Muscle of back (tissue), 11 donors: ENCODE measurements around the gene ITM2C. TPM values are rescaled to one million over a fixed set of nuclear protein-coding genes. Genes with fewer than 3 reads are reported as not detected.

ENCODE experiments used
- DNase-seq, 3 donors: peaks; one replicate each; pipeline versions ENCODE4 v3.0.0 to v3.0.0-alpha.2; 2013
- polyA plus RNA-seq, 10 donors: library from polyadenylated mRNA; unstranded; fragments of 120-200 nt; gene quantifications; one replicate each; pipeline ENCODE4 v1.2.1, GENCODE V29; 2013; ENCODE audit not compliant: insufficient read length in 10 of 10

Gene ITM2C
- polyA plus RNA-seq, 10 donors, result 122 to 273 (median 169) TPM

DNA sequence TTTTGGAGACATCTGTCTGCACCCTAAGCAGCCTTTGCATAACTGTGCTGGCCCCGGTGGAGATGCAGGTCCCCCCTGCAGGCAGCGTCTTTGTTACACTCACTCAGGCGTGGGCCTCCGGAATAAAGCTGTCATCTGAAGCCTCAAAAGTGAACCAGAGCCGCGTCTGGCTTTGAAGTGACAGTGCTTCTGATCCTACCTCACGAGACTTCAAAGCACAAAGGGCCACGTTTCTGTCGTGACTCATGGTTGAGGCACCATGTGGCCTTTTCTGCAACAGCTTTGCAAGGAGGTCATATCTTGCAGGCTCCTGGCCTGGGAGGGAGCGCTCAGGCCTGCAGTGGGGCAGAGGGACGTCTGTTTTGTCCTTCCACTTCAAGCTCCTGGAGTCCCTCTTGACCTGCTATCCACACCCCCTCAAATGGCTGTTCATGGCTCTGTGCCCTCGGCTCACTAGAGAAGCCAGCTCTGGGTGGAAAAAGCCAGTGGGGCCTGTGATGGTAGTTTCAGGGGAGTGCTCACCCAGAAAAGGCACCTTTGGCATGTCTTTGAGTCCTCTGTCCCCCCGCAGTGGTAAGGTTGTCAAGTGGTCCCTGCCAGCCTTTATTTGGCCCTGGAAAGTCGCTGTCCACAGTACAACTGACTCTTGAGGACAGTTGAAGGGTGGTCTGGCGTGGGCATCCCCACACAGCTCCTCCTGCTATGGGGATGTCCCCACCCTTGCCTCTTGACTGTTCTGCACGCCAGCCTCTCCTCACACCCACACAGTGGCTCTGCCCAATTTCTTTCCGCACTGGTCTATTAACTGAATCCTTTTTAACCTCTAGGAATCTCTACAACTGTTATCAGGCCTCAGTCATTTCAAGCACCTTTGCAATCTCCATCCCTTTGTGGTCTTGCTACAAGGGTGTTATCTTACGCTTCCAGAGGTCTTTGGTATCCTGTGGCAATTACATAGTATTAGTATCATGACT, 41.0 kb downstream of the ITM2C start:
- no peak for DNase-seq

DNA sequence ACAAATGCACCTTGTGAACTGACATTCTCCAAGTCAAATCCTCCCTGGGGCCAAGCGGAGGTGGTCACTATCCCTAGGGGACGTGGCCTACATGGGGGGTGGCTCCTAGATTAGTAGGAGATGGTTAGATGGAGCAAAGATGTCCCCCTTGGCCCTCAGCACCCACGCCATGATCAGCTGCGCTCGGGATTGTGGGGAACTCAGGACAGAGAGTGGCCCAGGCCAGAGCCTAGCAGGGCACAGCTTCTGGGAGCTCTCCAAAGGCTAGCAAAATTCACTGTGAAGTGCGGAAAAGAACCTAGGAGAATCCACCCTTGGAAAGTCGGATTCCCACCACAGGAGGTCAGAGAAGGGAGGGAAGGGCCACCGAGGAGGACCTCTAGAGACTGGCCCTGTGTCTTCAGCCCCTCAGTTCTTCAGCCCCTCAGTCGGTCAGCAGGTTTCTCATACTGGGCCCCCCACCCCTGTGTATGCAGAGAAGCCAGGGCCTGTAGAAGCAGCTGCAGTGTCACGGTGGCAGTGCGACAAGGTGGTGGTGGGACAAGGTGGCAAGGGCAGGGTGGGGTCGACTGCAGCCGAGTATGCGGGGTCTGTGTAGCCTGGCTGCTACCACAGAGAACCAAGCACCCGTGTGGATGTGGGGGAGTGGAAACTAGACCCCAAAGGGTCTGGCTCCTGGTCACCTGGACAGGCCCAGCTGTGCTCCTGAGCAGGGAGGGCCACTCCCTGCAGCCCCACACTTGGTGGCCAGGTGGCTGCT, 41.9 kb downstream of the ITM2C start:
- DNase-seq, result no peak

DNA sequence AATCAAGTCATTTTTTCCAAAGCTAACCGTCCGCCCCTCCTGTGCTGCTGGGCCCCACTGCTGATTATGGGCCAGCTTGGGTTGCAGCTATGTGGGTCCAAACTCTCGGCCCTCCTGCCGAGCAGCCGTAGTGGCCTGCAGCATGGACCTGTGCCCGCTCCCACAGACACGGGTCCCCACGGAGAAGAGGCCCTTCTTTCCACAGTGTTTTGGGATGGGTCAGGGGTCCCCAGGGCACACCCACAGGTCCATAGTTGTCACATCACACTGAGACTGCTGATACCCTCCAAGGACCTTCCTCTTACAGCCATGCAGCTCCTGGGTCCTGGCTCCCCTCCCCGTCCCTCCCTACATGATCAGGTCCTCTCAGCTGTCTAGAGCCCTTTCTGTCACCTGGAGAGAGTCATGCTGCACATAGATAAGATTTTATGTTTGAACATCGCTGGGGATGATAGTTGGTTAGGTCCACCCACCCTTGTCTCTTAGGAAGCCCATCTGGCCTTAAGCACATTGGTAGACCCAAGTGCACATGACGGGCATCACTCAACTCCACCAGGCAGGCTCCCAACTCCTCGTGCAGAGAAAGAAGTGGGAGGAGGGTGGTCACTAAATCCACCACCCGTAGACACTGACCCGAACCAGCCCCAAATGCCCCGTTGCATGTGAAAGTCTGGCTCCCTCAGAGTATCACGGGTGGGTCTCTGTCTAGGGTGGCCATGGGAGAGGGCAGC, 42.8 kb downstream of the ITM2C start:
- no peak for DNase-seq

DNA sequence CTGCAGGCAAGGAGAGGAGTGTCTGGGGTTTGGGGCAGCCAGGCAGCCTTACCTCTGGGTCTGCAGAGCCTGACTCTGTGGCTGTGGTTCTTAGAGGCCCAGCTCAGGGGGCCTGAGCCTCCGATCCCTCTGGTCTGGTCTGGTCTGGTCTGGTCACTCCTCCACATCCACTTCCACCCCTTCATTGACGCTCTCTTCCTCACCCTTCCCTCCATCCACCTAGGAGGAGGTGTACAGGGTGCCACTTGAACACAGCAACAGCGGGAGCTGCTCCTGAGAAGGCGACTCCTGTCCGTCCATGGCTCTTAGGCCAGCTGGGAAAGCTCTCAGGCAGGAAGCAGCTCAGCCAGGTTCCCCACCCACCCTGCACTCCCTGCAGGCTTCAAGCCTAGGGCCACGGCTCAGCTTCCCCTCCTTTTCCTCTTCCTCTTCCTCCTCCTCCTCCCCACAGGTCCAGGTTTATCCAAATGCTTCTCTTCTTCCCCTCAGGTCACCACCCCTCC, 43.4 kb downstream of the ITM2C start:
- DNase-seq, result no peak

DNA sequence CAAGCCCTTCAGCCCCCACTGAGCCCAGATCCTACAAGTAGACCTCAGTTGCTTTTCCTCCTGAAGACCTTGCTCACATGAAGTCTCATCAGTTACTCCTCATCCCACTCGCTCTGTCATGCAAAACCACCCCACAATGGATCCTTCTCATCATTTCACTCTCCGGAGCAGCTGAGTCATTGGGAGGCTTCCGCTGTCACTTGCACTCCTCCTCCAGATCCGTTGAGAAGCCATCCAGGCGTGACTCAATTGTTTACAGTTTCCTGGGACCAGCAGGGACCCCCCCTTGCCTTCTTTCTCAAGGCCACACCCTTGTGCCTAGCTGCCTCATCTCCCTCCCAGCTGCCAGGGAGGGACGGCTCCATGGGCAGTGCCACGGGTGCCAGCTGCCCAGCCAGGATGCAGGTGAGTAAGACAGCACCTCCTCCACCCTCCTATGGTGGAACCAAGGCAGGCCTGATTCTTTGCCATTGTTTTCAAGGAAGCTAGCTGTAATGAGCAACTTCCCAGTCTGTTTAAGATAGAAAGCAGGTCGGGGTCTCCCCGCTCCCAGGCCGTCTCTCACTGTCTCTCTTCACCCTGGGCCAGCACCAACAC, 44.0 kb downstream of the ITM2C start:
- DNase-seq, result peak in 1 of 3 donors; percentile 25

DNA sequence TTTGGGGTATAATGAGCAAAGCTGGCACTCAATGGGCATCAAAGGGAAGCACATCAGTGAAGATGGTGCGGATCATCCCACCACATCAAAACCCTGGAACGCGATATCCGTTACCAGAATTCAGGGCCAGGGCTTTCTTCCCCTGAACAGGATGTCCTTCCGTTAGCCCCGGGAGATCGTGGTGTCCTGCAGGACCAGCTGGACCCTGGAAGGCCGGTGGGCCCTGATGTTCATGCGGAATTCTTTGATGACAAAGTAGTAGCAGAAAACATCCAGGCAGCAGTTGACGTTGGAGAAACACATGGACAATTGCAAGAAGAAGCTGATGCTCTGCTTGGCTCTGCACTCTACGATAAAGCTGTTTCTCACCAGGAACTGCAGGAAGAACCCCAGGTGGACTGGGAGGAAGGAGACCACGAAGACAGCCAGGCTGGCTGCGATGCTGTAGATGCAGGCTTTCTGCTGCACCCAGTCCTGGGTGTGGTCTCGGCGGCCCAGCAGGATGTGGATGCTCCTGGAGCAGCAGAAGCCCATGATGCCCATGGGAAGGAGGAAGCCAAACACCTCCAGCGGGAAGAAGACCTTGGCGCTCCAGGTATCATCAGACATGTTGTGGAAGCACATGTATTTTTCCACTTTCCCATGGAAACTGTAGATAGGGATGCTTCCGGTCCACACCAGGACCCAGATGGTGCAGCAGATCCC, 45.3 kb downstream of the ITM2C start:
- DNase-seq, result no peak

DNA sequence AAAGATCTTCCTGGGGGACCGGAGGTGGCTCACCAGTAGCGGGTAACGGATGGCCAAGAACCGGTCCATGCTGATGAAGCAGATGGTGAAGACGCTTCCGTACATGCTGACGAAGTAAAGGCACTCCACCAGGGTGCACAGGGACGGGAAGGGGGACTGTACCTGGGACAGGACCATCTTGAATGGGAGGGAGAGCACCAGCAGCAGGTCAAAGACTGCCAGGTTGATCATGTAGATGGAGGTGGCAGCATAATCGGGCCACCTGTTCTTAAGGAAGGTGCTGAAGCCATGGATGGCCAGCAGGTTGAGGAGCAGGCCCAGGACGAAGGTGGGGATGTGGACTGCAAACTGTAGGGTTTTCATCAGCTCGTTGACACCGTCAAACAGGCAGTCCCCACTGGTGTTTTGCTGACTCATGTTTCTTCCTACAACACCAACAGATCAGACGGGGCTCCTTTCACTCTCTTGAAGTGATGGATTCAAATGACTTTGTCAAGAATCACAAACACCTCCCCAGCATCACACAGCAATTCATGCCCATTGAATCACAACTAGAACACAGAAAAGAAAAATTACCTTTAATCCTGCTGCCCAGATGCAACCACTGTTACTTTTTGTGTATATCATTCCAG, 45.9 kb downstream of the ITM2C start:
- no peak for DNase-seq

DNA sequence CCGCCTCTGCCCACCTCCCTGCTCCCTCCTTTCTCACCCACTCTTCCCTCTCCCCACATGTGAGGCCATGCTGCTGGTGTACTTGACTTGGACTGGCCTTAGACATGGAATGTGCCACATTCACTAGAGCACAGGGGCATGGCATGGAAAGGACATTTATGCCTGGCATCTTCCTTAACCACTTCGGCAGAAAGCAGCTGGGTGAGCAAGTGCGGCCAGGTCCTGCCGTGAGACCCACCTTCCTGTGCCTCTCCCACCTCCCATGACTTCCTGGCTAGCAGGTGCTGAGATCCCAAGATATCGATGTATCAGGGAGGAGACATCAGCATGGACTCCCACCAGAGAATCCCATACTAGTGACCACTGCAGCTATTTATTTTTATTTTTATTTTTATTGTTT, 47.3 kb downstream of the ITM2C start:
- DNase-seq, result no peak

DNA sequence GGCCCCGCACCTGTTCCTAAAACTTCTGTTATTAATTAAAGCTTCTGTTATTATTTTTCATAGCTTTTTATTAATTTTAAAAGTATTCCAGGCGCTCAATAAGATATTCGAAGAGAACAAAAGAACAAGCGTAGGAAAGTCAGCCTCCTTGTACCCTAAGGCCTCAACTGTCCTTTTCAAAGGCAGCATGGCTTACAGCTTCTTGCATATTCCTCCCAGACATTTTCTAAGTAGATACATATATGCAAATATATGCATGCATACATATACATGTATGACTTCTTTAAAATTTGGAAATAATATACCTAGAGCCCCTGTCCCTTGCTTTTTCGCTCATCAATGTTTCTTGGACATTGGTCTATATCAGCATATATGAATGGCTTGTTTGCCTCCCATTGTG, 48.0 kb downstream of the ITM2C start:
- no peak for DNase-seq

DNA sequence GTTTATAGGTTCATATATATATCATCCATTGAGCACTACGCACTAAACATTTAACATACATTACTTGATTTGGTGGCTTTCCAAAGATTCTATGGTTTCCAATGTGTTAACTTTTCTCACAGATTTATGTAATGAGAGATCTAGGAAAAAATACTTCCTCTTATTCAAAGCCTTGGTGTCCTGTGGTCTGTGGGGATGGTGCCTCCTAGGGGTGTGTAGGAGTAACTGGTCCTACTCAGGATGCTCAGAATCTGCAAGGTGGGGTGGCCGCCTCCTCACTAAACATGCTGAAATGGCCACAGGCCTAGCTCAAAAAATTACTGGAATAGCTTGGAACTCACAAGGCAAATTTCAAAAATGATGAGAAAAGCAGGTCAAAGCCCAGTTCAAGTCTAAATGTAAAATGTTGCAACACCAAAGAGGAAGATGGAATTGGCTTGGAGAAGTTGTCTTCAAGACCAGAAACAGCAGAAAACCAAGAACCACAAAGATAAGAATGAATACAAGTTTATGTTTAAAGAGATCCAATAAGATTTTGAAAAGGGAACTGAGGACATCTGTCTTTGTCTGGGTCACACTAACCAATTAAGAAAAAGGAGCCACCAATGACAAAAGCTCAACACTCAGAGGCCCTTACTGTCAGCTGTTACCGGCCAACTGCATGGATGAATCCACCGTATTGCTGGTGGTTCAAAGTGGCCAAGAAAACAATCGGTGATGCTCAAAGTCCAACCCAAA, 48.8 kb downstream of the ITM2C start:
- peak; percentile 13 to 45 (median 26) for DNase-seq

DNA sequence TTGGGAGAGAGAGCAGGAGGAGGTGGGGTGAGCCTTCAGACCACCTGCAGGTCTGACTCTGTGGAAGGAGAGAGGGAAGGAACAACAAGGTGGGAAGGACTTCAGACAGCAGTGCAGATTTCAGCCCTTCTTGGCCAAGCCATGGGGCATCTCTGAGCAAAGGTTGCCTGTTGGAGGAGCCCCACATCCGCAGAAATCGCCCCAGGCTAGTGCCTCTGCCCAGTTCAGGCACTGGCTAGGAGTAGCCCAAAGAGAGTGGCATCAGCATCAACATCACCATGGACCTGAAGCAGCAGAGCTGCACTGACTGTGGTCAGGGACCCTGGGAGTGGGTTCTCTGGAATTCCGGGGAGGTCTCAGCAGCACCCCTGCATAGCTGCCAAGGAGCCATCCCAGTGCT, 50.1 kb downstream of the ITM2C start:
- no peak for DNase-seq

DNA sequence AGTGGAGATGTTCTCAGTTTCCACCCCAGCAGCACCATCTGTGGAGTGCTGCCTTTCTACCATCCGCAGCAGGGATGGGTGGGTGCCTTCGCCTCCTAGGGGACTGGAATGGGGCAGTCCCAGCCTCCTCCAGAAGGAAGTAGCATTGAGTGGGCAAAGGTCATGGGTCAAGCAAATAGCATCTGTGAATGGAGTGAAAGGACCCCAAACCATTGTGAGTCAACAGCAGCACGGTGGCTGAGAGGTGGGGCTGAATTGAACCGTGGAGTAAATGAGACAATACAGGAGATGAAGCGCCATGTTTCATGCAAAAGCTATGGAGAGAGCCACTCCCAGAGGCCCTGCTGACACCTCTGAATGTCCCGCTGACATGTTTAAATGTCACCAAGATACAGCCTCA, 50.6 kb downstream of the ITM2C start:
- DNase-seq, result no peak

DNA sequence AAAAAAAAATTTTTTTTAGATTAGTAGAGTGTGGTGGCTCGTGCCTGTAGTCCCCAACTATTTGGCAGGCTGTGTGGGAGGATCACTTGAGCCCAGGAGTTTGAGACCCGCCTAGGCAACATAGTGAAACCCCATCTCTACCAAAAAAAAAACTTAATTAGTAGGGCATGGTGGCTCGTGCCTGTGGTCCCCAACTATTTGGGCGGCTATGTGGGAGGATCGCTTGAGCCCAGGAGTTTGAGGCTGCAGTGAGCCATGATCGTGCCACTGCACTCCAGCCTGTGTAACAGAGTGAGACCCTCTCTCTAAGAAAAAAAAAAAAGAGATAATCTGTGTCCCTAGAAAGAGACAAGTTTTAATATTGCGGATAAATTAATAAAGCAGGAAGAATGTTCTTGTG, 51.5 kb downstream of the ITM2C start:
- DNase-seq, result no peak

DNA sequence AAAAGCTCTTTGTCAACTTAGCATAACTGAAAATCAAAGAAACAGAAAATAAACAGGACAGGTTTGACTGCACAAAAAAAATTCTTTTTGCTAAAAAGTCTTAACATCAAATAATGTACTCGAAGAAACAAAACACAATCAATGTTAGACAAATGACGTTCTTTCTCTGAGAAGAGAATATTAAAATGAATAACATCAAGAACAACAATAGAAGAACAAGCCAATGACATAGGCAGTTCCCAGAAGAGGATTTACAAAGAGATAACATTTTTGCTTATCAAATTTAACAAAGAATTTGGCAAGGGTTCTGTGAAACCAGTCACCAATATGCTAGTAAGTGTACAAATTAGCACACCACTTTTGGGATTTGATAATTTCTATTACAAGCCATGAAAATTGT, 54.5 kb downstream of the ITM2C start:
- no peak for DNase-seq

DNA sequence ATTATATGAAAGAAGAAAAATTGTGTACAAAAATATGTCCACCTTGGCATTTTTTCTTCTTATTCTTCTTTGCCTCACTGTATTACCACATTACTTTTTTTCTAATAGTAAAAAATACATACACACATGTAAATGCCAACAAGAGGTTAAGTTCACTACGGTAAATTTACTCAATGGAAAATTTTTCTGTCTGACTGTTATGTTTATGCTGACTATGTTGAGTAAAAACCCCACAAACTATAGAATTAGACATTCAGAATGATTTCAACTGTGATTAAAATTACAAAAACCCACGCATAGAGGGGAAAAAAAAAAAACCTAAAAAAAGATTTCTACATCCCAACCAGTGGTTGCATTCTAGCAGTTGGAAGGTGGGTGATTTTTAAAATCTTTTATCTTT, 54.9 kb downstream of the ITM2C start:
- no peak for DNase-seq

DNA sequence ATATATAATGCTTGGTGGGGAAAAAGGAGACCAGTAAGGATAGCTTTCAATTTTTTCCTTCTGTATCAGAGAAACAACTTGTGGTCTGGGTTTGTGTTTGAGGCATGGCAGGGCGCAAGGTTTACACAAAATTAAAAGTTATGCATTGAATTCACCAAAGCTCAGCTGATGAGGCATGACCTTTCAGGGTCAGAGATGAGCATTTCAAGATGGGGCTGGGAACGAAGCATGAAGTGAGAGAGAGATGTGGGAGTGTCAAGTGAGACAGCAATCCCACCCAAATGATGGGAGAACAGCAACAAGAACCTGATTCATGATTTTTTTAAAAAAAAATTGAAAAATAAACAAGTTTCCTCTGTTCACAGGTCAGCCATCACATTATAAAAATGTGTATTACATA, 55.4 kb downstream of the ITM2C start:
- no peak for DNase-seq

DNA sequence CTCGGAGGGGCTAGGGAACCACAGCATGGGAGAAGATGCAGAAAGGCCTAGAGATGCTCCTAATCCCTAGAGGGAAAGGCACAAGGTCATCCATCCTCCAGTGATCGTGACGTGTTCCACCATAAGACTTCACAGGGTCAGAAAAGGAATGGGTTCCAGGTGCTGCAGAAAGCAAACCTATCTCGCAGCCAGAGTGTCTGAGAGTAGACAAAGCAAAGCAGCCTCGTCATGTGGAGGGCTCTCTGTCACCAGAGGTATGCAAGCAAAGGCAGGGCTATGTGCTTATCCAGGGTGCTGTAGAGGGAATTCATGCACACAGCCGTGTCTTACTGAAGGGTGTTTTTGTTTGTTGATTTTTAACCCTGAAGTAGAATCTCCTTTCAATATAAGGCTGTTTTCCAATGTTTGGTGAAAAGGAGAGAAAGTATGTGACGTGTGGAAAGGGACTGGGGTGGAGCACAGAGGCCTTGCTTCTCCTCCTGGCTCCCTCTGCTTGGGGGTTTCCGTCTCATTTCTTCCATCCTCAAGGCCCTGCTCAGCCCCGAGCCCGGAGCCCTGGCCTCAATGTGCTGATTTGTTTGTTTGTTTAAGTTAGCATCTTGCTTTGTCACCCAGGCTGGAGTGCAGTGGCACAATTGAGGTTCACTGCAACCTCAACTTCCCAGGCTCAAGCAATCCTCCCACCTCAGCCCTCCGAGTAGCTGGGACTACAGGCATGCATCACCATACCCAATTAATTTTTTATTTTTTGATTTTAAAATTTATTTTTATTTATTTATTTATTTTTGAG, 57.3 kb downstream of the ITM2C start:
- no peak for DNase-seq

DNA sequence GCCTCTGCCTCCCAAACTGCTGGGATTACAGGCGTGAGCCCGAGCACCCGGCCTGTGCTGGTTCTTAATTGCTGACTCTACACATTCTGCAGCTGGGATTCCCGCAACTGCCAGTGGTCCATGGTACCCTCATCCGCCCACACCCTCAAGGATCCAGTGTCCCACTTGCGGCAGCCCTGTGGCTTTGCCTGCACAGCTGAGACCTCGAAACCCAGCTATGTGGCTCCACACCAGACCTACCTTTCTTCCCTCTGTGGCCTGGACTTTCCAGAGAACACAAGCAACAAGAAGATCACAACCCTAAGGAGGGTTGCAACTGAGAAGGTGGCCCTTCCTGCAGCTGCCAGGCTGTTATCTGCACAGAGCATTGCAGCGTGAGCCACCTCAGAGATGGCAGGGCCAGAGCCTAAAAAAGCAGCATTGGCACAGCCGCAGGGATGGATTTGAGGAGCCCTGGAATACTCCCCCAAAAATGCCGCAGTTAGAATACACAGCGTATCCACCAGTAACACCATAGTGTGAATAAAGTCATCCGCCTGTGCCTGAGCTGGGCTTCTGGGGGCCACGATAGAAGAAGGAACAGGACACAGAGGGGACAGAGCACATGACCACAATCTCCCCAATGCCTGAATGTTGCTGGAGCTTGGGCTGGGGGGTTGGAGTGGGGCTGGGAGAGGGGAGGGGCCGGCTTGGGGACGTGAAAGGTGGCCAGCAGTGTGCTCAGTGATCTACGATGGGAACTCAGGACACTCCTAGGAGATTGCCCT, 58.4 kb downstream of the ITM2C start:
- DNase-seq, result no peak
